Measurements from ENCODE around the gene CCR5.
A peak's percentile ranks its signal among the peaks of the same experiment; 100 is the strongest.

The CCR5 gene

DNA sequence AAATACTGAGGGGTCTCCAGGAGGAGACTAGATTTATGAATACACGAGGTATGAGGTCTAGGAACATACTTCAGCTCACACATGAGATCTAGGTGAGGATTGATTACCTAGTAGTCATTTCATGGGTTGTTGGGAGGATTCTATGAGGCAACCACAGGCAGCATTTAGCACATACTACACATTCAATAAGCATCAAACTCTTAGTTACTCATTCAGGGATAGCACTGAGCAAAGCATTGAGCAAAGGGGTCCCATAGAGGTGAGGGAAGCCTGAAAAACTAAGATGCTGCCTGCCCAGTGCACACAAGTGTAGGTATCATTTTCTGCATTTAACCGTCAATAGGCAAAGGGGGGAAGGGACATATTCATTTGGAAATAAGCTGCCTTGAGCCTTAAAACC lies 4.5 kb downstream of the CCR5 start:
- Histone ChIP-seq H3K4me1 (ENCODE audit: low read depth, poor library complexity, severe bottlenecking) (peaks cover 18% of the 10 kb centered on the region), H3K27ac (no peak overlapping the region), H4K20me1 (ENCODE audit: insufficient read depth) (no peaks in the 10 kb centered on the region), H3K4me3 (IDR thresholded peaks at IDR 0.05; ENCODE audit: insufficient read depth, low read depth, low read length) (no peak overlapping the region), H3K9ac (no peak overlapping the region), H2AFZ (ENCODE audit: low read depth) (no peak overlapping the region), H3K79me2 (ENCODE audit: insufficient read depth, low read depth) (no peaks in the 10 kb centered on the region), H3K27me3 (ENCODE audit: insufficient read depth, low read depth) (no peaks in the 10 kb centered on the region), H3K4me2 (no peak overlapping the region), H3K36me3 (ENCODE audit: insufficient read depth) (no peaks in the 10 kb centered on the region)
- TF ChIP-seq CTCF (conservative IDR thresholded peaks at IDR 0.05; ENCODE audit: low read depth, low read length) = no peak

GRCh38 chr3:46375814-46376213 lies 5.1 kb downstream of the CCR5 start:
- TF ChIP-seq CTCF (conservative IDR thresholded peaks at IDR 0.05; ENCODE audit: low read depth, low read length) = no peak
- no peak overlapping the region for H2AFZ ChIP-seq (ENCODE audit: low read depth)
- H3K27ac ChIP-seq = no peak overlapping the region
- no peak overlapping the region for H3K9ac ChIP-seq
- peaks cover 24% of the 10 kb centered on the region for H3K4me1 ChIP-seq (ENCODE audit: low read depth, poor library complexity, severe bottlenecking)
- H3K27me3 ChIP-seq (ENCODE audit: insufficient read depth, low read depth) = no peaks in the 10 kb centered on the region
- no peaks in the 10 kb centered on the region for H3K36me3 ChIP-seq (ENCODE audit: insufficient read depth)
- no peak overlapping the region for H3K4me2 ChIP-seq
- H3K4me3 ChIP-seq (IDR thresholded peaks at IDR 0.05; ENCODE audit: insufficient read depth, low read depth, low read length) = no peak overlapping the region
- no peaks in the 10 kb centered on the region for H4K20me1 ChIP-seq (ENCODE audit: insufficient read depth)
- H3K79me2 ChIP-seq (ENCODE audit: insufficient read depth, low read depth) = no peaks in the 10 kb centered on the region

DNA sequence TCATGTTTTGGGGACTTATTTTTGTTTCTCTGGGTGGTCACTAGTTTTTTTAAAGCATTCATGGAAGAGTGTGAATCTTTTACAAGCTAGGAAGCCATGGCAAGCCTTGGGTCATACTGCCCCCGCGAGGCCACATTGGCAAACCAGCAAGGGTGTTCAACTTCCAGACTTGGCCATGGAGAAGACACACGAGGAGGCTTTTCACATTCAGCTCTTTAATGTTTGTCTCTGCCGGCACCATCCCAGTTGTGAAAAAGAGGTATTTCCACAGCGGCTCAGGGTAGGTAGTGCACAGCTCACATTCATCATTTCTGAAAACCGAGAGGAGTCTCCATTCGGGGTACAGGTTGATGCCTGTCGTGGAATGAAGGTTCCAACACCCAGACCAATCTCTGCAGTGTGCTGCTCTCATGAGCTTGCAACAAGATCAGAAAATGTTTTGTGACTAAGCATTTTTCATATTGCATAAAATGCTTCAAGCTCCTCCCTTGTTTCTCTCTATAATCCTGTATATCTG lies 7.7 kb downstream of the CCR5 start:
- H3K79me2 ChIP-seq (ENCODE audit: insufficient read depth, low read depth) = no peaks in the 10 kb centered on the region
- no peak overlapping the region for H3K9ac ChIP-seq
- H3K4me3 ChIP-seq (IDR thresholded peaks at IDR 0.05; ENCODE audit: insufficient read depth, low read depth, low read length) = no peak overlapping the region
- peak overlapping the region; percentile 52; the same call in 1 of the 2 replicates for H2AFZ ChIP-seq (ENCODE audit: low read depth)
- H3K4me1 ChIP-seq (ENCODE audit: low read depth, poor library complexity, severe bottlenecking) = peaks cover 25% of the 10 kb centered on the region
- H3K27ac ChIP-seq = no peak overlapping the region; the same call in 1 of the 2 replicates
- no peaks in the 10 kb centered on the region for H3K36me3 ChIP-seq (ENCODE audit: insufficient read depth)
- H3K4me2 ChIP-seq = peak overlapping the region; percentile 27; the same call in 1 of the 2 replicates
- TF ChIP-seq CTCF (conservative IDR thresholded peaks at IDR 0.05; ENCODE audit: low read depth, low read length) = peak; percentile 82
- no peaks in the 10 kb centered on the region for H3K27me3 ChIP-seq (ENCODE audit: insufficient read depth, low read depth)
- H4K20me1 ChIP-seq (ENCODE audit: insufficient read depth) = no peaks in the 10 kb centered on the region

DNA sequence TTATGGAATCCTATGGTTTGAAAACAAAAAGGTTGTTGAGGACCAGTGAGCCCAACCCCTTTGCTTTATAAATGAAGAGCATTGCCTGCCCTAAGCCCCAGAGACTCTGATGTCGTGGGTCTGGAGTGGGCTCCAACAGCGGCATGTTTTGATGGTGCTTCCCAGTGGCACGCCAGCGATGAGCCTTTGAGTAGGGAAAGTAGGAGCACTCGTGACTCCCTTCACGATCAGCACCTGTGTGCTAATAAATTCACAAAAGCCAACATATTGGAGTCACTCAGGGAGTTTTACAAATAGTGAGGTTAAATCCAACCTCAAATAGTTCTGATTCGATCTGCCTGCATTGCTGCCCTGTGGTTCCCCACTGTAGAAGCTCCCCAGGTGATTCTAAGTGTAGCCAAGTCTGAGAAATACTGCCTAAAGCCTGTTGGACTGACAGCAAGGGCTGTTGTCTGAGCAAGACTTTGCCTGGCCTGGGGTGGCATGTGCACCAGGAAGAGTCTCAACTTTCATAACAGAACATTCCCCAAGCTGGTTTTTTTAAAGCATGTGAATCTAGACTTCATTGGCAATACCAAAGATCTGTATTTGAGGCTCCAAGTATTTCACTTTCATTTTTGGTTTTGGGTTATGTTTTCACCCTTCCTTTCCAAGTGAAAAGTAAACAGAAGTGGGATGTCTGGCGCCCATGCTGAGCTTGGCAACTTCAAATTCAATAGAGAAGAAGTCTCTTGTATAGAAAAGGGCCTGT lies 9.9 kb downstream of the CCR5 start:
- Histone ChIP-seq H3K27me3 (ENCODE audit: insufficient read depth, low read depth) (no peaks in the 10 kb centered on the region), H3K9ac (no peak overlapping the region), H3K4me1 (ENCODE audit: low read depth, poor library complexity, severe bottlenecking) (peaks cover 29% of the 10 kb centered on the region), H3K36me3 (ENCODE audit: insufficient read depth) (no peaks in the 10 kb centered on the region), H4K20me1 (ENCODE audit: insufficient read depth) (no peaks in the 10 kb centered on the region), H3K79me2 (ENCODE audit: insufficient read depth, low read depth) (no peaks in the 10 kb centered on the region), H2AFZ (ENCODE audit: low read depth) (peak overlapping the region; percentile 25; the same call in 1 of the 2 replicates), H3K4me2 (peak overlapping the region; percentile 9; the same call in 1 of the 2 replicates), H3K4me3 (IDR thresholded peaks at IDR 0.05; ENCODE audit: insufficient read depth, low read depth, low read length) (no peak overlapping the region), H3K27ac (no peak overlapping the region)
- TF ChIP-seq CTCF (conservative IDR thresholded peaks at IDR 0.05; ENCODE audit: low read depth, low read length) = no peak
